ENCODE measurements around the gene SMURF2. TPM values are rescaled to one million over a fixed set of nuclear protein-coding genes. Genes with fewer than 3 reads are reported as not detected.

The SMURF2 gene
- total RNA-seq, 1 donor from 2014 or later = 126 TPM

GRCh38 chr17:64628641-64629040 is 33.5 kb downstream of the SMURF2 start:
- Mint-ChIP-seq H3K36me3 (ENCODE audit: low read depth, unreplicated experiment) (peaks cover 11% of the 10 kb centered on the region), H3K9me3 (ENCODE audit: unreplicated experiment) (no peaks in the 10 kb centered on the region), H3K4me1 (ENCODE audit: low read depth, unreplicated experiment) (peaks cover 58% of the 10 kb centered on the region), H3K27ac (ENCODE audit: unreplicated experiment) (no peak overlapping the region), H3K27me3 (ENCODE audit: low read depth, unreplicated experiment) (no peaks in the 10 kb centered on the region), H3K4me3 (ENCODE audit: unreplicated experiment) (no peak overlapping the region)
- Histone ChIP-seq H3K9me3 (ENCODE audit: insufficient read depth, low read depth, low read length) (no peaks in the 10 kb centered on the region), H3K27ac (ENCODE audit: low read depth, low read length) (no peak overlapping the region), H3K36me3 (ENCODE audit: insufficient read depth, low read length) (peaks cover 7% of the 10 kb centered on the region), H4K20me1 (ENCODE audit: insufficient read depth, low read length) (peaks cover 95% of the 10 kb centered on the region), H3K4me3 (ENCODE audit: insufficient read depth, low read depth, low read length) (no peak overlapping the region), H3K4me2 (ENCODE audit: low read length) (no peak overlapping the region), H3K9ac (ENCODE audit: low read length) (no peak overlapping the region), H3K79me2 (ENCODE audit: insufficient read depth, low read length) (peaks cover 100% of the 10 kb centered on the region), H3K27me3 (ENCODE audit: insufficient read depth, low read length) (no peaks in the 10 kb centered on the region), H3K4me1 (ENCODE audit: insufficient read depth, low read length) (peaks cover 24% of the 10 kb centered on the region), H2AFZ (ENCODE audit: low read depth, low read length) (no peak overlapping the region)
- DNase-seq (ENCODE audit: low read depth) (no peak), FAIRE-seq (no peak)
- TF ChIP-seq CTCF (IDR thresholded peaks at IDR 0.05; ENCODE audit: insufficient read depth, low read depth, low read length) (no peak), EZH2 (IDR thresholded peaks at IDR 0.05; ENCODE audit: insufficient read depth, low read length) (no peak)

- Histone ChIP-seq H3K4me2 (ENCODE audit: low read length) (no peak overlapping the region), H4K20me1 (ENCODE audit: insufficient read depth, low read length) (peaks cover 94% of the 10 kb centered on the region), H3K27ac (ENCODE audit: low read depth, low read length) (no peak overlapping the region), H3K27me3 (ENCODE audit: insufficient read depth, low read length) (no peaks in the 10 kb centered on the region), H3K4me1 (ENCODE audit: insufficient read depth, low read length) (peaks cover 31% of the 10 kb centered on the region), H3K9me3 (ENCODE audit: insufficient read depth, low read depth, low read length) (no peaks in the 10 kb centered on the region), H2AFZ (ENCODE audit: low read depth, low read length) (no peak overlapping the region), H3K9ac (ENCODE audit: low read length) (no peak overlapping the region), H3K4me3 (ENCODE audit: insufficient read depth, low read depth, low read length) (no peak overlapping the region), H3K36me3 (ENCODE audit: insufficient read depth, low read length) (peaks cover 7% of the 10 kb centered on the region), H3K79me2 (ENCODE audit: insufficient read depth, low read length) (peaks cover 100% of the 10 kb centered on the region)
- TF ChIP-seq CTCF (IDR thresholded peaks at IDR 0.05; ENCODE audit: insufficient read depth, low read depth, low read length) = no peak
- no peak for TF ChIP-seq EZH2 (IDR thresholded peaks at IDR 0.05; ENCODE audit: insufficient read depth, low read length)
- no peak for FAIRE-seq
- Mint-ChIP-seq H3K27ac (ENCODE audit: unreplicated experiment) (no peak overlapping the region), H3K4me3 (ENCODE audit: unreplicated experiment) (no peak overlapping the region), H3K4me1 (ENCODE audit: low read depth, unreplicated experiment) (peaks cover 62% of the 10 kb centered on the region), H3K27me3 (ENCODE audit: low read depth, unreplicated experiment) (no peaks in the 10 kb centered on the region), H3K9me3 (ENCODE audit: unreplicated experiment) (peaks cover 2% of the 10 kb centered on the region), H3K36me3 (ENCODE audit: low read depth, unreplicated experiment) (peaks cover 15% of the 10 kb centered on the region)
- DNase-seq (ENCODE audit: low read depth) = no peak
These were observed 34.3 kb downstream of the SMURF2 start for GRCh38 chr17:64627797-64628196.

- H3K4me2 ChIP-seq (ENCODE audit: low read length) = no peak overlapping the region
- H3K4me3 Mint-ChIP-seq (ENCODE audit: unreplicated experiment) = no peak overlapping the region
- no peaks in the 10 kb centered on the region for H3K27me3 ChIP-seq (ENCODE audit: insufficient read depth, low read length)
- H3K36me3 Mint-ChIP-seq (ENCODE audit: low read depth, unreplicated experiment) = peaks cover 12% of the 10 kb centered on the region
- no peak overlapping the region for H2AFZ ChIP-seq (ENCODE audit: low read depth, low read length)
- H3K36me3 ChIP-seq (ENCODE audit: insufficient read depth, low read length) = peaks cover 7% of the 10 kb centered on the region
- H3K79me2 ChIP-seq (ENCODE audit: insufficient read depth, low read length) = peaks cover 100% of the 10 kb centered on the region
- peaks cover 91% of the 10 kb centered on the region for H4K20me1 ChIP-seq (ENCODE audit: insufficient read depth, low read length)
- peaks cover 2% of the 10 kb centered on the region for H3K9me3 Mint-ChIP-seq (ENCODE audit: unreplicated experiment)
- peaks cover 59% of the 10 kb centered on the region for H3K4me1 Mint-ChIP-seq (ENCODE audit: low read depth, unreplicated experiment)
- H3K9ac ChIP-seq (ENCODE audit: low read length) = no peak overlapping the region
- H3K4me3 ChIP-seq (ENCODE audit: insufficient read depth, low read depth, low read length) = no peak overlapping the region
- no peaks in the 10 kb centered on the region for H3K27me3 Mint-ChIP-seq (ENCODE audit: low read depth, unreplicated experiment)
- H3K27ac ChIP-seq (ENCODE audit: low read depth, low read length) = no peak overlapping the region
- H3K27ac Mint-ChIP-seq (ENCODE audit: unreplicated experiment) = no peak overlapping the region
- no peaks in the 10 kb centered on the region for H3K9me3 ChIP-seq (ENCODE audit: insufficient read depth, low read depth, low read length)
- FAIRE-seq (no peak), DNase-seq (ENCODE audit: low read depth) (no peak)
- TF ChIP-seq EZH2 (IDR thresholded peaks at IDR 0.05; ENCODE audit: insufficient read depth, low read length) (no peak), CTCF (IDR thresholded peaks at IDR 0.05; ENCODE audit: insufficient read depth, low read depth, low read length) (no peak)
- peaks cover 27% of the 10 kb centered on the region for H3K4me1 ChIP-seq (ENCODE audit: insufficient read depth, low read length)
These were observed 35.3 kb downstream of the SMURF2 start for GRCh38 chr17:64626827-64627226.

Measured in astrocyte (in vitro differentiated cells and primary cell).